ENCODE data around the gene AMD1.

- TF ChIP-seq JUNB (IDR thresholded peaks at IDR 0.05) (no peak), RAD21 (conservative IDR thresholded peaks at IDR 0.05 in 1 of 2, IDR thresholded peaks at IDR 0.05 in 1 of 2) (no peak), CTCF (IDR thresholded peaks at IDR 0.05) (no peak), ELK1 (IDR thresholded peaks at IDR 0.05; ENCODE audit: low read depth, low read length) (no peak), EP300 (IDR thresholded peaks at IDR 0.05) (no peak), RNF2 (IDR thresholded peaks at IDR 0.05; ENCODE audit: borderline replicate concordance, low read depth) (no peak), POLR2A (IDR thresholded peaks at IDR 0.05; ENCODE audit: low read length) (no peak), PBX3 (IDR thresholded peaks at IDR 0.05) (no peak), MYC (IDR thresholded peaks at IDR 0.05; ENCODE audit: borderline replicate concordance, low read length) (no peak), KDM1A (IDR thresholded peaks at IDR 0.05; ENCODE audit: low read depth) (no peak)
Measured at GRCh38 chr6:110935171-110935570, 60.6 kb downstream of the AMD1 start.

Measured in A549 (cell line).